H1 (cell line): ENCODE results near the gene CABP1. TPM values are rescaled to one million over a fixed set of nuclear protein-coding genes. Genes with fewer than 3 reads are reported as not detected.

Experiments
- CTCF ChIA-PET: fragments of 300-600 bp; sonication (Branson Sonifier 250); formaldehyde crosslinking; loops from one replicate; lab custom pipeline; 2021; ENCODE audit not compliant: partially characterized antibody; lab: Charles Lee
- POLR2A ChIA-PET: fragments of 300-600 bp; sonication (Branson Sonifier 250); formaldehyde crosslinking; loops from one replicate; lab custom pipeline; 2021; ENCODE audit warnings: inconsistent platforms; ENCODE audit not compliant: partially characterized antibody; lab: Charles Lee
- DNase-seq, 2 experiments: peaks; one replicate each; pipeline versions ENCODE4 v3.0.0 to v3.0.0-alpha.2; 2010 to 2022; ENCODE audit warnings: low spot score in 2 of 2, low read depth in 1 of 2, mixed read lengths in 1 of 2
- FAIRE-seq: peaks from 2 replicates; lab custom pipeline; 2011; peaks lifted over from hg19 to GRCh38; lab: Jason Lieb, UNC
- H2AFZ ChIP-seq: 2 replicates; pipeline ENCODE4 v1.8.1; 2012; ENCODE audit warnings: low read length, inconsistent platforms
- H2AK5ac ChIP-seq: 2 replicates; pipeline ENCODE4 v1.6.1; 2013; ENCODE audit warnings: low read depth, low read length
- H2BK120ac ChIP-seq: replicated peaks from 2 replicates; pipeline ENCODE3; 2013; ENCODE audit warnings: low read depth, low read length, inconsistent platforms
- H2BK12ac ChIP-seq: 2 replicates; pipeline ENCODE4 v1.6.1; 2013; ENCODE audit warnings: low read depth, low read length
- H2BK15ac ChIP-seq: 2 replicates; pipeline ENCODE4 v1.6.1; 2013; ENCODE audit warnings: low read length
- H2BK20ac ChIP-seq: 2 replicates; pipeline ENCODE4 v1.6.1; 2013; ENCODE audit warnings: low read length
- H2BK5ac ChIP-seq: 2 replicates; pipeline ENCODE4 v1.6.1; 2013; ENCODE audit warnings: low read depth, low read length
- H3K14ac ChIP-seq: 2 replicates; pipeline ENCODE4 v1.6.1; 2013; ENCODE audit warnings: inconsistent platforms; ENCODE audit not compliant: insufficient read length
- H3K18ac ChIP-seq: 2 replicates; pipeline ENCODE4 v1.6.1; 2013; ENCODE audit warnings: low read length; ENCODE audit errors: extremely low read depth
- H3K23ac ChIP-seq: 2 replicates; pipeline ENCODE4 v1.6.1; 2013; ENCODE audit warnings: inconsistent platforms; ENCODE audit not compliant: insufficient read length
- H3K23me2 ChIP-seq: 2 replicates; pipeline ENCODE4 v1.6.1; 2013; ENCODE audit warnings: low read depth, low read length
- H3K27ac ChIP-seq: 2 replicates; pipeline ENCODE4 v1.6.1; 2011; ENCODE audit warnings: low read depth, low read length, inconsistent platforms
- H3K27me3 ChIP-seq, 4 experiments: replicated peaks in 1 of 4; 1 replicate in 1 of 4; 2 replicates in 3 of 4; pipeline versions ENCODE4 v1.6.1 to v1.8.1; 2011 to 2013; ENCODE audit warnings: low read length in 3 of 4, mild to moderate bottlenecking in 3 of 4, inconsistent platforms in 2 of 4, mixed read lengths in 2 of 4, moderate library complexity in 1 of 4; ENCODE audit not compliant: control insufficient read depth in 3 of 4, insufficient read depth in 3 of 4; ENCODE audit errors: extremely low read depth in 1 of 4
- H3K36me3 ChIP-seq, 4 experiments: 2 replicates each; pipeline versions ENCODE4 v1.6.1 to v1.8.1; 2011 to 2013; ENCODE audit warnings: mild to moderate bottlenecking in 4 of 4, low read length in 3 of 4, moderate library complexity in 2 of 4, control low read depth in 1 of 4, inconsistent platforms in 1 of 4; ENCODE audit not compliant: insufficient read depth in 4 of 4, control insufficient read depth in 2 of 4
- H3K4ac ChIP-seq: replicated peaks from 2 replicates; pipeline ENCODE3; 2013; ENCODE audit warnings: low read length, low read depth, mixed read lengths, inconsistent platforms; ENCODE audit not compliant: insufficient read length
- H3K4me1 ChIP-seq, 4 experiments: replicated peaks in 1 of 4; 1 replicate in 1 of 4; 2 replicates in 3 of 4; pipeline versions ENCODE4 v1.6.1 to v1.8.1; 2011 to 2013; ENCODE audit warnings: low read length in 3 of 4, inconsistent platforms in 2 of 4, mixed read lengths in 1 of 4; ENCODE audit not compliant: insufficient read depth in 4 of 4, control insufficient read depth in 3 of 4
- H3K4me2 ChIP-seq, 2 experiments: 2 replicates each; pipeline versions ENCODE4 v1.6.1 to v1.8.1; 2011 to 2013; ENCODE audit warnings: low read depth in 2 of 2, low read length in 2 of 2, control low read depth in 1 of 2, inconsistent platforms in 1 of 2, mild to moderate bottlenecking in 1 of 2; ENCODE audit not compliant: insufficient read depth in 1 of 2
- H3K4me3 ChIP-seq, 4 experiments: fragments of 200-600, 300-600 bp in 1 of 4; sonication (generic), shearing (Covaris generic), sonication (Bioruptor Twin) in 1 of 4; 2 replicates each; pipeline versions ENCODE4 v1.5.1 to v1.8.1; 2011 to 2016; ENCODE audit warnings: low read length in 4 of 4, low read depth in 3 of 4, control low read depth in 2 of 4, inconsistent platforms in 2 of 4, mild to moderate bottlenecking in 2 of 4, mixed read lengths in 1 of 4, moderate library complexity in 1 of 4; ENCODE audit not compliant: insufficient read depth in 2 of 4; ENCODE audit errors: extremely low read depth in 1 of 4
- H3K56ac ChIP-seq: replicated peaks from 2 replicates; pipeline ENCODE3; 2013; ENCODE audit warnings: low read depth, mild to moderate bottlenecking, mixed read lengths, low read length, inconsistent platforms; ENCODE audit not compliant: insufficient read length
- H3K79me1 ChIP-seq: 2 replicates; pipeline ENCODE4 v1.6.1; 2013; ENCODE audit warnings: low read depth, low read length, control low read depth
- H3K79me2 ChIP-seq, 2 experiments: 2 replicates each; pipeline versions ENCODE4 v1.6.1 to v1.8.1; 2012 to 2013; ENCODE audit warnings: low read length in 2 of 2, mild to moderate bottlenecking in 2 of 2, inconsistent platforms in 1 of 2; ENCODE audit not compliant: insufficient read depth in 2 of 2, control insufficient read depth in 1 of 2
- H3K9ac ChIP-seq, 4 experiments: replicated peaks in 1 of 4; 1 replicate in 1 of 4; 2 replicates in 3 of 4; pipeline versions ENCODE4 v1.6.1 to v1.8.1; 2011 to 2013; ENCODE audit warnings: low read depth in 3 of 4, low read length in 3 of 4, control low read depth in 2 of 4, mild to moderate bottlenecking in 2 of 4, moderate library complexity in 2 of 4, inconsistent platforms in 1 of 4; ENCODE audit errors: extremely low read depth in 1 of 4
- H3K9me3 ChIP-seq, 2 experiments: 2 replicates each; pipeline versions ENCODE4 v1.6.1 to v1.8.1; 2012 to 2013; ENCODE audit warnings: mild to moderate bottlenecking in 2 of 2, moderate library complexity in 2 of 2, control low read depth in 1 of 2, inconsistent platforms in 1 of 2, low read depth in 1 of 2, low read length in 1 of 2, mixed read lengths in 1 of 2; ENCODE audit not compliant: insufficient read depth in 2 of 2
- H4K20me1 ChIP-seq, 2 experiments: replicated peaks in 1 of 2; 2 replicates each; pipeline versions ENCODE3 to v1.8.1; 2011 to 2013; ENCODE audit warnings: inconsistent platforms in 2 of 2, low read length in 2 of 2, mild to moderate bottlenecking in 1 of 2; ENCODE audit not compliant: insufficient read depth in 2 of 2, control insufficient read depth in 1 of 2
- H4K5ac ChIP-seq: 2 replicates; pipeline ENCODE4 v1.6.1; 2013; ENCODE audit warnings: low read length, low read depth, mixed read lengths, inconsistent platforms; ENCODE audit not compliant: insufficient read length
- H4K8ac ChIP-seq: 2 replicates; pipeline ENCODE4 v1.8.0; 2013; ENCODE audit warnings: mild to moderate bottlenecking, moderate library complexity, low read length, inconsistent platforms; ENCODE audit not compliant: insufficient read depth; ENCODE audit errors: extremely low read depth
- H4K91ac ChIP-seq: replicated peaks from 2 replicates; pipeline ENCODE3; 2013; ENCODE audit warnings: low read length, mixed read lengths, inconsistent platforms; ENCODE audit not compliant: insufficient read length
- EP300 ChIP-seq, 2 experiments: IDR thresholded peaks; 1 replicate in 1 of 2; 2 replicates in 1 of 2; pipeline ENCODE4 v1.6.1; 2011 to 2012; ENCODE audit warnings: low read depth in 2 of 2, low read length in 2 of 2, mild to moderate bottlenecking in 2 of 2, borderline replicate concordance in 1 of 2, inconsistent platforms in 1 of 2, moderate library complexity in 1 of 2
- HDAC6 ChIP-seq: IDR thresholded peaks from one replicate; pipeline ENCODE4 v1.7.1; 2012; ENCODE audit warnings: low read depth, mild to moderate bottlenecking, inconsistent platforms, low read length, moderate library complexity
- KDM1A ChIP-seq: fragments of 200-600, 300-600 bp; sonication (generic); IDR thresholded peaks from 2 replicates; pipeline ENCODE4 v1.7.1; 2016; ENCODE audit warnings: mild to moderate bottlenecking, low read length, borderline replicate concordance
- KDM4A ChIP-seq: IDR thresholded peaks from one replicate; pipeline ENCODE4 v1.7.1; 2012; ENCODE audit warnings: low read depth, mild to moderate bottlenecking, moderate library complexity, low read length, inconsistent platforms; ENCODE audit not compliant: severe bottlenecking
- NANOG ChIP-seq: IDR thresholded peaks from 2 replicates; pipeline ENCODE4 v1.6.1; 2011; ENCODE audit warnings: low read length, low read depth, mild to moderate bottlenecking, inconsistent platforms; ENCODE audit not compliant: insufficient read depth, poor library complexity, severe bottlenecking
- PHF8 ChIP-seq: fragments of 200-600 bp; sonication (generic); conservative IDR thresholded peaks from 2 replicates; pipeline ENCODE4 v1.7.1; 2012; ENCODE audit warnings: low read depth, mild to moderate bottlenecking, inconsistent platforms, low read length, moderate library complexity
- RXRA ChIP-seq: IDR thresholded peaks from 2 replicates; pipeline ENCODE4 v1.6.1; 2011; ENCODE audit warnings: low read depth, mild to moderate bottlenecking, low read length, moderate library complexity; ENCODE audit not compliant: insufficient read depth
- WGBS, 2 experiments: shearing (Covaris generic) in 1 of 2; methylation state at CpG; one replicate each; pipeline versions ENCODE4 v1.1.6 to v1.1.7; 2013 to 2015; ENCODE audit warnings: low lambda C conversion rate in 2 of 2, mixed read lengths in 2 of 2, inconsistent platforms in 1 of 2, low coverage in 1 of 2, missing lambda C conversion rate in 1 of 2; ENCODE audit not compliant: insufficient replicate concordance in 2 of 2, insufficient coverage in 1 of 2, insufficient read length in 1 of 2; ENCODE audit errors: extremely low coverage in 1 of 2, missing lambda C conversion rate in 1 of 2; 5-methylcytosine and 5-hydroxymethylcytosine counted together
- polyA plus RNA-seq, 7 experiments: library from polyadenylated mRNA; depleted of rRNA in 3 of 7; stranded (reverse) in 5 of 7; unstranded in 2 of 7; fragments of >200 nt in 5 of 7; fragments of 200-250 nt in 2 of 7; gene quantifications; 1 replicate in 5 of 7; 2 replicates in 1 of 7; 4 replicates in 1 of 7; pipeline versions ENCODE4 v1.2.1 to v1.2.3, GENCODE V29; 2011 to 2013; ENCODE audit warnings: missing spikeins in 2 of 7, mixed read lengths in 2 of 7
- total RNA-seq: library from RNA; stranded (reverse); fragmentation: NEBNext Ultra II Directional; extraction: Animal tissue kit (Norgen Biotek cat#: 25700); gene quantifications from 2 replicates; pipeline ENCODE4 v1.2.1, GENCODE V29; 2021
- TF ChIP-seq, protein P1 (sequence below): IDR thresholded peaks from 2 replicates; pipeline ENCODE4 v1.6.1; 2012; ENCODE audit warnings: low read length, inconsistent platforms

The CABP1 gene
- total and polyA plus RNA-seq, 2 of the 8 experiments (the other 6 are each of a cell fraction or from before 2014, with no cell fraction given): 3.9 to 7.4 TPM

DNA sequence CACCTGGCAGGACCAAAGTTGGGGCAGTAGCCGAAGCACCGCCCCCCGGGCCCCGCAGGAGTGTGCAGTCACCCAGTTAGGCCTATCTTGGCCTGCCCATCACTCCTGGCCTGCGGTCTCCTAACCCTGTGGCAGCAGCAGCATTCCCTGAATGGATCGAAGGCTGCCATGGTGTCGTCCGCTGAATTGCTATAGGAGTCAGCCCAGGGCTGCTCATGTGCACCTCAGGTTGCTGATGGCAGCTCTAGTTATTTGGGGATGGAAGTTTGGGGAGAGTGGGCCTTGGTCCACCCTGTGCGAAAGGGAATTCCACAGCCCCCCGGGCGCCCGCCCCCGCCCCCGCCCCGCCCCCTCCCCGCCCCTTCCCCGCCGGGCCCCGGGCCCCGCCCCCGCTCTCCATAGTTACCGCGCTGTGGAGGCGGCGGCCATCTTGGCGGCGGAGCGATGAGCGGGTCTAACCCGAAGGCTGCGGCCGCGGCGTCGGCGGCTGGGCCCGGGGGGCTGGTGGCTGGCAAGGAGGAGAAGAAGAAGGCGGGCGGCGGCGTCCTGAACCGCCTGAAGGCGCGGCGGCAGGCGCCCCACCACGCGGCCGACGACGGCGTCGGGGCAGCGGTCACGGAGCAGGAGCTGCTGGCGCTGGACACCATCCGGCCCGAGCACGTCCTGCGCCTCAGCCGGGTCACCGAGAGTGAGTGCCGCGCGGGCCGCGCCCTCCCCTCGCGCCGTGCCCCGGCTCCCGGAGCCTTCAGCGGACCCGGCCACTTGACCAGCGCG, 69.8 kb downstream of the CABP1 start, which contains the start of gene UNC119B:
Gene UNC119B, plus strand, starts transcription at position 428 of the 774 bp plus-strand sequence. Its CDS starts 17 bp downstream, at position 445.
- 4% methylated on average over 42 of the region's 76 CpGs; no CpG with 5 or more reads in 1 of the 2 experiments for WGBS, 2 experiments
- H3K27ac ChIP-seq: peak within 1 kb of the TSS; percentile 82
- H3K56ac ChIP-seq: peak within 1 kb of the TSS; percentile 85
- H4K5ac ChIP-seq: peak within 1 kb of the TSS; percentile 97
- no peaks in the 10 kb centered on the region for H3K27me3 ChIP-seq
- peak within 1 kb of the TSS; percentile 42; the same call in 1 of the 2 replicates for H2AK5ac ChIP-seq
- H2BK20ac ChIP-seq: no peak within 1 kb of the TSS
- H3K36me3 ChIP-seq: peaks cover 8 to 24% (median 14%) of the 10 kb centered on the region in 4 experiments; a peak in 7 of 8 replicates
- H3K14ac ChIP-seq: no peak within 1 kb of the TSS
- no peak within 1 kb of the TSS for H2BK120ac ChIP-seq
- peaks cover 5% of the 10 kb centered on the region; the same call in 1 of the 2 replicates for H3K23me2 ChIP-seq
- H4K8ac ChIP-seq: peak within 1 kb of the TSS; percentile 91
- H3K4me1 ChIP-seq: peaks cover 5 to 13% (median 9%) of the 10 kb centered on the region in 4 experiments; a peak in 6 of 7 replicates
- peaks cover 8% of the 10 kb centered on the region for H3K79me1 ChIP-seq
- no peaks in the 10 kb centered on the region for H3K9me3 ChIP-seq
- H3K18ac ChIP-seq: peak within 1 kb of the TSS; percentile 56
- H3K9ac ChIP-seq: peak within 1 kb of the TSS; percentile 82 to 94 (median 90)
- DNase-seq: peak in 1 of 2 experiments; percentile 82
- H3K79me2 ChIP-seq: peaks cover 0 to 27% of the 10 kb centered on the region in 2 experiments; a peak in 2 of 4 replicates
- peaks cover 2 to 6% of the 10 kb centered on the region in 2 experiments for H4K20me1 ChIP-seq
- peak within 1 kb of the TSS; percentile 50 for H4K91ac ChIP-seq
- no peak for FAIRE-seq
- CTCF ChIA-PET: interaction anchor here (0.6 to 5.4 kb wide), 14 partner anchors 16 to 300 kb away, joined by 3 to 56 read pairs (median 3); partner anchors contain the start of gene CABP1
- peak within 1 kb of the TSS; percentile 19; the same call in 1 of the 2 replicates for H2BK15ac ChIP-seq
- peak within 1 kb of the TSS; percentile 99 for H2AFZ ChIP-seq
- H3K4me2 ChIP-seq: peak within 1 kb of the TSS; percentile 85 to 88
- no peak within 1 kb of the TSS for H3K4ac ChIP-seq
- H2BK12ac ChIP-seq: no peak within 1 kb of the TSS; the same call in 1 of the 2 replicates
- H2BK5ac ChIP-seq: peak within 1 kb of the TSS; percentile 79; the same call in 1 of the 2 replicates
- no peak within 1 kb of the TSS for H3K23ac ChIP-seq
- peak within 1 kb of the TSS; percentile 72 to 95 (median 87) for H3K4me3 ChIP-seq
- POLR2A ChIA-PET: interaction anchor here (0.6 to 5.4 kb wide), 15 partner anchors 10 to 343 kb away, joined by 3 to 42 read pairs (median 4); partner anchors contain the start of genes DYNLL1 and MLEC
- no peak for TF ChIP-seq RXRA
- TF ChIP-seq HDAC6: no peak
- TF ChIP-seq, protein P1, sequence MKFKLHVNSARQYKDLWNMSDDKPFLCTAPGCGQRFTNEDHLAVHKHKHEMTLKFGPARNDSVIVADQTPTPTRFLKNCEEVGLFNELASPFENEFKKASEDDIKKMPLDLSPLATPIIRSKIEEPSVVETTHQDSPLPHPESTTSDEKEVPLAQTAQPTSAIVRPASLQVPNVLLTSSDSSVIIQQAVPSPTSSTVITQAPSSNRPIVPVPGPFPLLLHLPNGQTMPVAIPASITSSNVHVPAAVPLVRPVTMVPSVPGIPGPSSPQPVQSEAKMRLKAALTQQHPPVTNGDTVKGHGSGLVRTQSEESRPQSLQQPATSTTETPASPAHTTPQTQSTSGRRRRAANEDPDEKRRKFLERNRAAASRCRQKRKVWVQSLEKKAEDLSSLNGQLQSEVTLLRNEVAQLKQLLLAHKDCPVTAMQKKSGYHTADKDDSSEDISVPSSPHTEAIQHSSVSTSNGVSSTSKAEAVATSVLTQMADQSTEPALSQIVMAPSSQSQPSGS: no peak
- TF ChIP-seq EP300 (IDR thresholded peaks at IDR 0.05; ENCODE audit: borderline replicate concordance in 1 of 2, low read depth in 2 of 2, low read length in 2 of 2): no peak
- TF ChIP-seq KDM4A: peak; percentile 77
- peak; percentile 84 for TF ChIP-seq PHF8
- no peak for TF ChIP-seq KDM1A
- TF ChIP-seq NANOG: no peak
